Testis (tissue), 3 donors: ENCODE results near the gene GNG13. TPM values are rescaled to one million over a fixed set of nuclear protein-coding genes. Genes with fewer than 3 reads are reported as not detected.

Experiments used
- DNase-seq: peaks from one replicate; pipeline ENCODE4 v3.0.0-alpha.2; 2019
- H3K27ac ChIP-seq, 2 donors: fragments of 200-600 bp; sonication (generic); one replicate each; pipeline ENCODE4 v1.5.1; 2019
- H3K27me3 ChIP-seq: fragments of 200-600 bp; sonication (generic); one replicate; pipeline ENCODE4 v1.5.1; 2019
- H3K36me3 ChIP-seq: fragments of 200-600 bp; sonication (generic); one replicate; pipeline ENCODE4 v1.5.1; 2017; ENCODE audit warnings: low read depth; ENCODE audit errors: missing control alignments
- H3K4me1 ChIP-seq: fragments of 200-600 bp; sonication (generic); one replicate; pipeline ENCODE4 v1.5.1; 2019
- H3K4me3 ChIP-seq, 2 donors: fragments of 200-600 bp; sonication (generic); one replicate each; pipeline ENCODE4 v1.5.1; 2017 to 2019
- H3K9me3 ChIP-seq: fragments of 200-600 bp; sonication (generic); one replicate; pipeline ENCODE4 v1.5.1; 2017
- POLR2A ChIP-seq: fragments of 450-650 bp; IDR thresholded peaks from one replicate; pipeline ENCODE4 v1.6.1; 2017; ENCODE audit warnings: antibody characterized with exemption, mild to moderate bottlenecking, moderate library complexity
- WGBS, 2 donors: methylation state at CpG; one replicate each; pipeline ENCODE4 v1.1.5; 2018; 5-methylcytosine and 5-hydroxymethylcytosine counted together
- intact Hi-C: fragments of 100-400 bp; cut with DNase I; formaldehyde crosslinking; loops from one replicate; pipeline ENCODE4 v1.15.1; 2023; ENCODE audit warnings: low total_unique reads
- polyA plus RNA-seq: library from polyadenylated mRNA; stranded (reverse); fragments of 350-450 nt; fragmentation: Illumina TruSeq; extraction: RNeasy Lipid Tissue Mini Kit (QIAGEN cat#74804); gene quantifications from one replicate; pipeline ENCODE4 v1.2.3, GENCODE V29; 2014; ENCODE audit warnings: low read depth, low replicate concordance; ENCODE audit not compliant: insufficient read depth
- total RNA-seq, 2 donors: library from RNA; depleted of rRNA; stranded (reverse); fragments of >200 nt; gene quantifications; one replicate each; pipeline ENCODE4 v1.2.3, GENCODE V29; 2016
- TF ChIP-seq, protein P1 (sequence below), 3 experiments: fragments of 450-650 bp in 2 of 3; fragments of 200-600 bp in 1 of 3; sonication (generic) in 1 of 3; IDR thresholded peaks; one replicate each; pipeline ENCODE4 v1.5.1; 2016 to 2019; ENCODE audit warnings: antibody characterized with exemption in 3 of 3, mild to moderate bottlenecking in 2 of 3, moderate library complexity in 1 of 3

The GNG13 gene
- total and polyA plus RNA-seq, 3 donors from 2014 or later: not detected

DNA sequence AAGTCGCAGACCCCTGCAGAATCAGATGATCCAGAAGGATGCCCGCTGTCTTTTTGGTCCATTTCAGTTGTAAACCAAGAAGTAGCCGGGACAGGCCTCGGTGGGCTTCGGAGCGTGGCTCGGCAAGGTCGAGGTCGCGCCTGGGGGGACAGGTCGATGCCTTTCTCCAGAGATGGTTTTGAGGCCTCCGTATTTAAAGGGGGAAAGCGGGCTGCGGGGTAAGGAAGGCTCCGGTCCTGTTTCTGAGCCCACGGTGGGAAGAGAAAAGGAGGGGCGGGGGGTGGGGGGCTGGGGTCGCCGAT lies 7.5 kb upstream of the GNG13 start:
- intact Hi-C loops: no loop called here
- peak overlapping the region in 1 of 2 donors; percentile 88 for H3K27ac ChIP-seq
- 30 to 37% methylated on average over 19 of the region's 19 CpGs for WGBS, 2 donors
- no peak for TF ChIP-seq POLR2A
- TF ChIP-seq, protein P1, sequence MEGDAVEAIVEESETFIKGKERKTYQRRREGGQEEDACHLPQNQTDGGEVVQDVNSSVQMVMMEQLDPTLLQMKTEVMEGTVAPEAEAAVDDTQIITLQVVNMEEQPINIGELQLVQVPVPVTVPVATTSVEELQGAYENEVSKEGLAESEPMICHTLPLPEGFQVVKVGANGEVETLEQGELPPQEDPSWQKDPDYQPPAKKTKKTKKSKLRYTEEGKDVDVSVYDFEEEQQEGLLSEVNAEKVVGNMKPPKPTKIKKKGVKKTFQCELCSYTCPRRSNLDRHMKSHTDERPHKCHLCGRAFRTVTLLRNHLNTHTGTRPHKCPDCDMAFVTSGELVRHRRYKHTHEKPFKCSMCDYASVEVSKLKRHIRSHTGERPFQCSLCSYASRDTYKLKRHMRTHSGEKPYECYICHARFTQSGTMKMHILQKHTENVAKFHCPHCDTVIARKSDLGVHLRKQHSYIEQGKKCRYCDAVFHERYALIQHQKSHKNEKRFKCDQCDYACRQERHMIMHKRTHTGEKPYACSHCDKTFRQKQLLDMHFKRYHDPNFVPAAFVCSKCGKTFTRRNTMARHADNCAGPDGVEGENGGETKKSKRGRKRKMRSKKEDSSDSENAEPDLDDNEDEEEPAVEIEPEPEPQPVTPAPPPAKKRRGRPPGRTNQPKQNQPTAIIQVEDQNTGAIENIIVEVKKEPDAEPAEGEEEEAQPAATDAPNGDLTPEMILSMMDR (IDR thresholded peaks at IDR 0.05): no peak
- no peaks in the 10 kb centered on the region for H3K27me3 ChIP-seq
- no peaks in the 10 kb centered on the region for H3K9me3 ChIP-seq
- no peaks in the 10 kb centered on the region for H3K36me3 ChIP-seq
- no peak for DNase-seq
- peaks cover 7% of the 10 kb centered on the region for H3K4me1 ChIP-seq
- H3K4me3 ChIP-seq: peak overlapping the region; percentile 78 to 83

DNA sequence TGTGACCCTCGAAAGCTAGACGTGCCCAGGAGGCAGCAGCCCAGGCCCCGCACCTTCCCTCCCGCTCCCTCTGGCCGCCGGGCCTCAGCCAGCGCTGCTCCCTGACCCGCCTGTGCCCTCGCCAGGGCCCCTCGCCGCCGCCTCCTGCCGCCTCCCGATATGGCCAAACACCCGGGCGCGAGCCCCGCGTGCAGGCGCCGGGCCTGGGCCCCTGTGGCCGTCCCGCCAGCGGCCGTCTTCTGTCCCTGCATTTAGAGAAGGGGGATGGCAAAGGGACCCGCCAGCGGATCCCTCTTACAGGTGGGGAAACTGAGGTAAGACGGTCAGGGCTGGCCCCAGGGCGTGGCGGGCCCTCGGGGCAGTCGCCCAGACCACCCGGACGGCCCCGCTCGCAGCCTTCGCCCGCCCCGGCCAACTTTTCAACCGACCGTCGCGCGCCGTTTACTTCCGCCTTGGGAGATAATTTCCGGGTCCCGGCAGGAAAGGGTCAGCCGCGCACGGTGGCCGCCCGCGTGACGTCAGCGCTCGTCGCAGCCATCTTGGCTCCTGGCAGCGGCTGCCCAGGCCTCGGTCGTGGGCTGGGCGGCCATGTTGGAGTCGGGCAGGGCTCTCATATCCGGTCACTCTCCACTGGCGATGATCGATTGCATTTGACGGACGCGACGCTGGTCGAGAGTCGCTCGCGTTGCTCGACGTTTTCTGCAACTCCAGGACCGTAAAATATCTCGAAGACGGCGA lies 7.0 kb upstream of the GNG13 start:
- peak overlapping the region; percentile 78 to 83 for H3K4me3 ChIP-seq
- DNase-seq: peak; percentile 94
- H3K36me3 ChIP-seq: no peaks in the 10 kb centered on the region
- TF ChIP-seq POLR2A: peak; percentile 46
- TF ChIP-seq, protein P1 (IDR thresholded peaks at IDR 0.05): no peak
- H3K27ac ChIP-seq: peak overlapping the region; percentile 68 to 88
- 24 to 41% methylated on average over 27 to 79 of the region's 80 CpGs for WGBS, 2 donors
- intact Hi-C loops: no loop called here
- no peaks in the 10 kb centered on the region for H3K27me3 ChIP-seq
- H3K4me1 ChIP-seq: peaks cover 7% of the 10 kb centered on the region
- no peaks in the 10 kb centered on the region for H3K9me3 ChIP-seq

DNA sequence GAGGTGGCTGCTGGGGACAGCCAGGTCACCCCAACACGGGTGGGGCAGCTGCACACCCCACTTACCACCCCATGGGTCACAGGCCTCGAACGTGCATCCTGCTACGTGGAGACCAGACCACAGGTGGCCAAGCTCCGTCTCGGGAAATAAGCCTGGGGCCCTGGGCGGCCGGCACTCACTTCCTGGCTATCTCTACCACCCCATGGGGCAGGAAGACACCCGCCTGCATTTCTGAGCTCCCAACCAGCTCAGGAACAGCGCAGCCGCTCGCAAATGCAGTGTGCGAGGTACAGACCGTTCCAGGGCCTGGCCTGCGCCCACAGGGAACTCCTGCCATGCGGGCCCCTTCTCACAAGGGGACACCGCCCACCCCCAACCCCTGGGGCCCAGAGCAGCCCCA lies 4.9 kb upstream of the GNG13 start:
- 86% methylated on average over 17 of the region's 17 CpGs; no CpG with 5 or more reads in 1 of the 2 donors for WGBS, 2 donors
- no peak overlapping the region for H3K27ac ChIP-seq
- no peaks in the 10 kb centered on the region for H3K27me3 ChIP-seq
- peaks cover 8% of the 10 kb centered on the region for H3K4me1 ChIP-seq
- no peak for DNase-seq
- H3K9me3 ChIP-seq: no peaks in the 10 kb centered on the region
- H3K36me3 ChIP-seq: no peaks in the 10 kb centered on the region
- H3K4me3 ChIP-seq: no peak overlapping the region
- no peak for TF ChIP-seq POLR2A
- TF ChIP-seq, protein P1 (IDR thresholded peaks at IDR 0.05): no peak
- intact Hi-C loops: no loop called here

DNA sequence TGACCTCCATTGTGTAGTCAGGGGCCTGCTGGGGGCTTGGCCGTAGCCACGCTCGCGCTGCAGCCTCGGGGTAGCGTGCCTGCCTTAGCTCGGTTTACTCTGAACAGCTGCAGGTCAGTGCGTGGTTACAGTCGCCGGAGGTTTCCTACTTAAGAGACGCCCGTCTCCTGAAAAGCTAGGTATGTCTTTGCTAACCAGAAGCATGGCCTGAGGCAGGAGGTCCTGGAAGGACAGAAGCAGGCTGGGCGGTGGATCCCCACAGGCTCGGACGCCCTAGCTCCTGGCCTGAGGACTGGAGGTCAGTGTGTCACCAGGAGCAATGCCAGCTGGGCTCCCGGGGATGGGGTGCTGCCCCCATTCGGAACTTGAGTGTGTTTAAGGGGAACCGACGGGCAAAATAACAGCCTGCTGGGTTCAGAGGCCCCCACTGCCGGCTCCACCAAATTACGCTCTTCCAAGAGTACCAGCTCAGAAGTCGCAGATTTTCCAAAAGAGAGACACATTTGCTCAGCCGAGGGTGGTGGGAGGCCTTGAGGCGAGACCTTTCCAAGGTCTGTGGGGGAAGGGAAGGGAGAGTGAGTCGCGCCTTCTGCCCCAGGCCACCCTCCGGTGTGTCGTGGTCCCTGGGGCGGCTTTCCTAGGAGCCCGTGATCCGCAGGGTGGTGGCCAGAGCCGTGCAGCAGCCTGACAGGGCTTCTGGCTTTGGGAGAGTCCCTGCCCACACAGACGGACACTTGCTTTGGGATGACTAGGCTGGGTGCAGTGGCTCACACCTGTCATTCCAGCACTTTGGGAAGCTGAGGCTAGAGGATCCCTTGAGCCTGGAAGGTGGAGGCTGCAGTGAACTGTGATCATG lies 3.9 kb upstream of the GNG13 start:
- intact Hi-C loops: no loop called here
- Histone ChIP-seq H3K27ac (no peak overlapping the region), H3K4me3 (no peak overlapping the region), H3K36me3 (no peaks in the 10 kb centered on the region), H3K4me1 (peaks cover 11% of the 10 kb centered on the region), H3K27me3 (no peaks in the 10 kb centered on the region), H3K9me3 (no peaks in the 10 kb centered on the region)
- DNase-seq: no peak
- no peak for TF ChIP-seq POLR2A
- TF ChIP-seq, protein P1 (IDR thresholded peaks at IDR 0.05): no peak
- WGBS, 2 donors: 59 to 75% methylated on average over 11 to 33 of the region's 33 CpGs
